HCT116 (cell line): ENCODE results near the gene RALGPS1. TPM values are rescaled to one million over a fixed set of nuclear protein-coding genes. Genes with fewer than 3 reads are reported as not detected.

Source experiments
- ATAC-seq: fragments of 200-7000 bp; cut with Tn5 transposase; 2 replicates; pipeline ENCODE4 v1.9.1; 2020; ENCODE audit warnings: mild to moderate bottlenecking, moderate library complexity
- BruUV-seq: library from RNA; stranded (reverse); fragments of 400-500 nt; replicated peaks from 2 replicates; lab custom pipeline; 2021; lab: Mats Ljungman, UMichigan
- CTCF ChIA-PET: fragments of 300-600 bp; sonication (Branson Sonifier 250); formaldehyde crosslinking; loops from one replicate; lab custom pipeline; 2021; ENCODE audit warnings: antibody characterized with exemption; lab: Charles Lee
- POLR2A ChIA-PET: fragments of 300-600, 350-600 bp; sonication (Branson Sonifier 250); formaldehyde crosslinking; loops from one replicate; lab custom pipeline; 2021; ENCODE audit warnings: antibody characterized with exemption; lab: Charles Lee
- RAD21 ChIA-PET, 2 experiments: fragments of 300-600 bp; sonication (Branson Sonifier 250); formaldehyde crosslinking; loops; one replicate each; lab custom pipeline; 2023; ENCODE audit warnings: low total read pairs in 2 of 2; ENCODE audit not compliant: uncharacterized antibody in 2 of 2, unreplicated experiment in 2 of 2, low non-redundant PET in 1 of 2; lab: Charles Lee
- DNase-seq: peaks from one replicate; pipeline ENCODE4 v3.0.0-alpha.2; 2010; ENCODE audit warnings: low read depth, low spot score
- H2AFZ ChIP-seq: fragments of 200-600 bp; shearing (Covaris generic), sonication (generic); 2 replicates; pipeline ENCODE4 v1.6.1; 2017; ENCODE audit warnings: low read depth, mixed run types, mixed read lengths, antibody characterized with exemption, low read length; ENCODE audit not compliant: poor library complexity, severe bottlenecking
- H3K27ac ChIP-seq: 2 replicates; pipeline ENCODE4 v1.5.1; 2012; ENCODE audit warnings: low read depth, low read length
- H3K27me3 ChIP-seq: fragments of 200-600 bp; sonication (generic); 2 replicates; pipeline ENCODE4 v1.6.1; 2016; ENCODE audit warnings: mixed run types, low read length, mixed read lengths; ENCODE audit not compliant: insufficient read depth
- H3K36me3 ChIP-seq, 2 experiments: fragments of 200-500 bp in 1 of 2; fragments of 200-600 bp in 1 of 2; sonication (Bioruptor generic) in 1 of 2; sonication (generic) in 1 of 2; 2 replicates each; pipeline versions ENCODE4 v1.5.1 to v1.6.1; 2014 to 2016; ENCODE audit warnings: low read length in 2 of 2, inconsistent platforms in 1 of 2, mixed read lengths in 1 of 2, mixed run types in 1 of 2; ENCODE audit not compliant: insufficient read depth in 2 of 2, control insufficient read depth in 1 of 2
- H3K4me1 ChIP-seq, 2 experiments: fragments of 200-600 bp in 1 of 2; sonication (generic) in 1 of 2; 2 replicates each; pipeline versions ENCODE4 v1.5.1 to v1.6.1; 2012 to 2017; ENCODE audit warnings: low read length in 2 of 2, inconsistent platforms in 1 of 2, mild to moderate bottlenecking in 1 of 2, mixed read lengths in 1 of 2, mixed run types in 1 of 2, moderate library complexity in 1 of 2; ENCODE audit not compliant: insufficient read depth in 2 of 2, control insufficient read depth in 1 of 2
- H3K4me2 ChIP-seq: fragments of 200-600 bp; sonication (generic); 2 replicates; pipeline ENCODE4 v1.6.1; 2017; ENCODE audit warnings: mixed run types, low read length, mixed read lengths
- H3K4me3 ChIP-seq, 2 experiments: fragments of 200-600 bp in 1 of 2; sonication (generic) in 1 of 2; replicated peaks in 1 of 2; 2 replicates each; pipeline ENCODE4 v1.5.1; 2011 to 2016; ENCODE audit warnings: low read length in 2 of 2, control low read depth in 1 of 2, low read depth in 1 of 2, mild to moderate bottlenecking in 1 of 2, mixed read lengths in 1 of 2, mixed run types in 1 of 2
- H3K79me2 ChIP-seq: fragments of 200-600 bp; sonication (generic); 2 replicates; pipeline ENCODE4 v1.6.1; 2017; ENCODE audit warnings: mild to moderate bottlenecking, mixed run types, low read length, moderate library complexity, mixed read lengths; ENCODE audit not compliant: insufficient read depth
- H3K9ac ChIP-seq: fragments of 200-600 bp; sonication (generic); 2 replicates; pipeline ENCODE4 v1.6.1; 2016; ENCODE audit warnings: low read length, mixed read lengths
- H3K9me2 ChIP-seq: fragments of 200-600 bp; sonication (generic), shearing (Covaris generic); 2 replicates; pipeline ENCODE4 v1.6.1; 2017; ENCODE audit warnings: mixed run types, mild to moderate bottlenecking, moderate library complexity; ENCODE audit not compliant: insufficient read depth
- H3K9me3 ChIP-seq, 2 experiments: fragments of 200-500 bp in 1 of 2; fragments of 200-600 bp in 1 of 2; sonication (Bioruptor generic) in 1 of 2; sonication (generic) in 1 of 2; 2 replicates each; pipeline ENCODE4 v1.6.1; 2014 to 2017; ENCODE audit warnings: low read length in 2 of 2, mixed read lengths in 2 of 2, inconsistent platforms in 1 of 2, low read depth in 1 of 2, mild to moderate bottlenecking in 1 of 2, mixed run types in 1 of 2, moderate library complexity in 1 of 2; ENCODE audit not compliant: control insufficient read depth in 1 of 2, insufficient read depth in 1 of 2
- H4K20me1 ChIP-seq: fragments of 200-600 bp; sonication (generic), shearing (Covaris generic); 2 replicates; pipeline ENCODE4 v1.6.1; 2017; ENCODE audit warnings: mixed run types, mild to moderate bottlenecking, moderate library complexity; ENCODE audit not compliant: insufficient read depth
- ELF1 ChIP-seq: IDR thresholded peaks from 2 replicates; pipeline ENCODE4 v1.6.1; 2012; ENCODE audit warnings: low read depth, borderline replicate concordance
- SRF ChIP-seq: IDR thresholded peaks from 2 replicates; pipeline ENCODE4 v1.6.1; 2012; ENCODE audit warnings: low read depth
- TCF7L2 ChIP-seq: IDR thresholded peaks from 2 replicates; pipeline ENCODE4 v1.7.0; 2011; ENCODE audit warnings: borderline replicate concordance, inconsistent platforms; ENCODE audit not compliant: insufficient read depth, insufficient read length; ENCODE audit errors: extremely low read depth
- YY1 ChIP-seq: IDR thresholded peaks from 2 replicates; pipeline ENCODE4 v1.6.1; 2011; ENCODE audit warnings: low read length, low read depth, moderate library complexity, mild to moderate bottlenecking; ENCODE audit not compliant: insufficient replicate concordance; ENCODE audit errors: extremely low read depth
- ZBTB33 ChIP-seq: IDR thresholded peaks from 2 replicates; pipeline ENCODE4 v1.6.1; 2011; ENCODE audit warnings: mild to moderate bottlenecking, low read length, moderate library complexity; ENCODE audit not compliant: insufficient replicate concordance; ENCODE audit errors: extremely low read depth
- intact Hi-C: fragments of 100-400 bp; cut with micrococcal nuclease; formaldehyde crosslinking; loops from 2 replicates; pipeline ENCODE4 v1.10.0; 2022
- total RNA-seq: library from RNA; stranded (reverse); gene quantifications from one replicate; pipeline ENCODE4 v1.2.1, GENCODE V29; 2021; ENCODE audit not compliant: unreplicated experiment

The RALGPS1 gene
- total RNA-seq, 1 experiment from 2014 or later = 7.6 TPM

GRCh38 chr9:126975327-126976220 is 61.0 kb downstream of the RALGPS1 start:
- H3K27ac ChIP-seq = no peak overlapping the region
- no peaks in the 10 kb centered on the region for H3K27me3 ChIP-seq
- ChIA-PET RAD21 (no interaction called here), POLR2A (no interaction called here)
- peaks cover 0 to 12% of the 10 kb centered on the region in 2 experiments; a peak in 1 of 4 replicates for H3K4me1 ChIP-seq
- BruUV-seq = no TSS peak
- H3K9ac ChIP-seq = no peak overlapping the region
- ATAC-seq (no peak), DNase-seq (no peak)
- no peak overlapping the region for H3K4me3 ChIP-seq
- intact Hi-C loops = no loop called here
- H4K20me1 ChIP-seq = no peaks in the 10 kb centered on the region
- H3K9me2 ChIP-seq = no peaks in the 10 kb centered on the region
- no peaks in the 10 kb centered on the region for H3K36me3 ChIP-seq
- no peaks in the 10 kb centered on the region for H3K79me2 ChIP-seq
- H3K9me3 ChIP-seq = no peaks in the 10 kb centered on the region
- TF ChIP-seq YY1 (no peak), ZBTB33 (no peak), TCF7L2 (no peak), SRF (no peak), ELF1 (no peak)
- TF ChIP-seq, all 23 proteins: peak for 0
- CTCF ChIA-PET = interaction anchor here (1.5 kb wide), 1 partner anchor 10 kb away, joined by 7 read pairs; no protein-coding TSS in a partner anchor
- Histone ChIP-seq H2AFZ (no peak overlapping the region), H3K4me2 (no peak overlapping the region)
